GM21737 (cell line): ENCODE results near the gene TRIM40.

Source experiments
- ATAC-seq: cut with Tn5 transposase; IDR thresholded peaks from one replicate; pipeline ENCODE4 v1.9.1; 2021; ENCODE audit warnings: mild to moderate bottlenecking, moderate library complexity; ENCODE audit not compliant: unreplicated experiment

The TRIM40 gene

DNA sequence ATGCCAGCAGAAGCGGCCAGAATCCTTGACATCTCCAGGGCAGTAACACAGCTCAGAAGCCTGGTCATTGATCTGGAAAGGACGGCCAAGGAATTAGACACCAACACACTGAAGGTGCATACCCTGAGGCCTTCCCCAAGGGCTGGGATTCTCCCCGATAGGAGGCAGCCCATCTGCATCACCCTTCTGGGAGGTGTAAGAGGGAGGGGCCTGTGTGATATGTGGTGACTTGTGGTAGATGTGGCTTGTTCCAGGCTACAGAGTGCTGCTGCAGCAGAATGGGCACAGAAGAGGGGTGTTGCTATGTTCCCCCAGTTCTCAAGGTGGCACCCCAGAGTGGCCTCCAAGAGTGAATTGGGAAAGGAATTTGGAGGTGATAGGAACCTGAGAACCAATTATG is 11.2 kb downstream of the TRIM40 start:
- ATAC-seq: no peak

DNA sequence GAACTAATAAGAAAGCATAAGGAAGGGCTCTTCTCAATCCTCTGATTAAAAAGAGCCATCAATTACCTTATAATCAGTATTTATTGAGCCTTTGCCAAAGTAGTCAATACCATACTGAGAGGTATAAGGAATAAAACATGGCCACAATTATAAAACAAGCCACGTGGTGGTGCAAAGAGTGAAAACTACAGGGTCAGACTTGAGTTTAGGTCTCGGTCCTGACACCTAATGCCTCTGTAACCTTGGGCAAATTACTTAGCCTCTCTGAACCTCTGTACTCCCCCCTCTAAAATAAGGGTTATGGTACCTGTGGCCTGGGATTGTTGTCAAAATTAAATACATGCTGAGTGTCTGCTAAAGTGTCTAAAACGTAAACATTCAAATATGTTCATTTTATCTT is 13.3 kb downstream of the TRIM40 start:
- no peak for ATAC-seq

DNA sequence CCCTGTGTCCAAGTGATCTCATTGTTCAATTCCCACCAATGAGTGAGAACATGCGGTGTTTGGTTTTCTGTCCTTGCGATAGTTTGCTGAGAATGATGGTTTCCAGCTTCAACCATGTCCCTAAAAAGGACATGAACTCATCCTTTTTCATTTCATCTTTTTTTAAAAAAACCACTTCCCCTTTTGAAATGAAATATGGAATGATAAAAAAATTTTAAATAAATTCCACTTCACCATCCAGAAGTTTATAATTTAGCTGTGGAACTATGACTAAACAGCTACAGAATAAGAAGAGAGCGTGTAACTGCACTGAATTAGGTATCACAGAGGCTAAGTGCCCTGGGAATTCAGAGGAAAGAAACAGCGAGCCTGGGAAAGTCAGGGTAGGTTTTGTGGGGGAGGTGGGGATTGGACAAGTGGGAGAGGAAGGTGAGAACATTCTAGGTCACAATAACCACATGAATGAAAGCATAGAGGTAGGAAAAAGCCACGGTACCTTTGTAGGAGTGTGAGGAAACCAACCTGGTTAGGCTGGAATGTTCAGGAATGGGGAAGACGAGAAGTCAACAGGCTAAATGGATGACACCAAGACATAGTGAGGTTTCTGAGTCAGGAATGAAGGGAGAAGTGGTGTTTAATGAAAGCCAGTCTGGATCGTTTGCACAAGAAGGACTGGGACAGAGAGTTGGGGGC is 14.1 kb downstream of the TRIM40 start:
- no peak for ATAC-seq

DNA sequence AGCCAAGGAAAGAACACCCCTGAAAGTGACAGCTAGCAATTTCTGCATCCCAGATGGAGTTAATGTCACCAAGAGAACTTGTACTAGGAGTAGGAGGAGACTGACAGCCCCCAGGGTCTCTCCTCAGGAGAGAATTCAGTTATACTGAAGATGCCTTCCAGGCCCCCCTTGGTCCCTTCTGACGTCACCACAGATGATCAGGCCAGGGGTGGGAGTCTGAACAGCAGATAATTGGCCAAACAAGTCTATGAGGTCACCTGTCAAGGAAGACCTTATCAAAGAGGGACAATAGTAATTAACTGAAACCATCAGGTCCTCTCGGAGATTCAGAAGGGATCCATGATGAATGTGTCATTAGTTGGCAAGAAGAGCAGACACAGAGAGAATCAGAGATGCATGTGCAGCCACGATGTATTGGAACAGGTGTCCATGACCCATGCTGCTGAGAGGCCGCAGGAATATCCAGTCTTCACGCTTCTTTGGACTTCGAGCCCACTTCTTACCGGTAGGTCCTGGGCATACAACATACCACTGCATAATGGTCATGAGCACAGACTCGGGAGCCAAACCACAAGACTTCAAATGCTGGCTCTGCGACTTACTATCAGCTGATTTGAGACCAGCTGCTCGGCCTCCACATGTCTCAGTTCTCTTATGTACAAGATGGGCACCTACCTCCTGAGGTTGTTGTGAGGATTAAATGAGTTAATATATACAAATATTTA is 14.9 kb downstream of the TRIM40 start:
- ATAC-seq: no peak

DNA sequence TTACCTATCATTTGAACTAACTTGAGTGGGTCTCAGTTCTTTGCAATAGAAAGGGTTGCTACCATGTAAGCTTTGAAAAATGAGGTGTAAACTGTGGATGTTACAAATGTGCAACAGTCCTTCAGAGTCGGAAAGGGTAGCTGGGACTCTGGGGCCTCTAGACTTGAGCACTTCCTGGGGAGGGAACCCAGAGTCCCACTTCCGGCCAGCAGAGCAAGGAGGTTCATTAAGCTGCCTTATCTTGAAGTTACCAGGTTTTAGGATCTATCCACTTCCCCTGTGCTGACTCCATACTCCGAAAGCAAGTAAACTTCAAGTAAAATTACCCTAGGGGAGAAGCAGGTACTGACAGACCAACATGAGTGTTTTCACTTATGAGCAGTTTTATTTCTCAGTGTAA is 15.6 kb downstream of the TRIM40 start:
- ATAC-seq: no peak

DNA sequence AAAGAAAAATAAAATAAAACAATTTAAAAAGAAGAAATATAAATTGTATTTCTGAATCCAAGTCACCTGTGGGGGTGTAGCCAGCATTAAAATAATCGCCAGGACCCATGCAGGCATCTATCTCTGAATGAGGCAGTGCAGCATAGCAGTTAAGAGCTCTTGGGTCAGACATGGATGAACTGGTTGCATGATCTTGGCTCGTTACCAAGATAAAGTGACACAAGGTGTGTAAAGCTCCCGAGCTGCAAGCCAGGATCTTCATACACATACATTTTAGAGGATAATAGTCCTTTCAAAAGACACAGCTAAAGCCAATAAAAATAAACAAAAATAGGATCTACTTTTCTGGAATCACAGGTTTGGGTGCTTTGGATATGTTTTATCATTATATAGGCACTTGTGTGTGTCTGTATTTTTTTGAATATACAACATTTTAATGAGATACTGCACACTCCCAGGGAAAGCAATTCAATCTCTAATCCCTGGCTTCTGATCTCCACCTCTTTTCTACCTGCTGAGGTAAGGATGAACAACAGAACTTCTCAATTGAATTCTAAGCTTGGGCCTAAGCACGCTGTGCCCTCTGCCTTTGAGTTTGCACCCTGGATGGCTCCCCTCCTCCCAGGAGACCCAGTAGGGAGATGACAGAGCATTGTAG is 16.2 kb downstream of the TRIM40 start:
- ATAC-seq: no peak

- no peak for ATAC-seq
Observed at GRCh38 chr6:30152910-30153610, 17.1 kb downstream of the TRIM40 start.

- no peak for ATAC-seq
Observed at GRCh38 chr6:30154061-30154460, 18.1 kb downstream of the TRIM40 start.

DNA sequence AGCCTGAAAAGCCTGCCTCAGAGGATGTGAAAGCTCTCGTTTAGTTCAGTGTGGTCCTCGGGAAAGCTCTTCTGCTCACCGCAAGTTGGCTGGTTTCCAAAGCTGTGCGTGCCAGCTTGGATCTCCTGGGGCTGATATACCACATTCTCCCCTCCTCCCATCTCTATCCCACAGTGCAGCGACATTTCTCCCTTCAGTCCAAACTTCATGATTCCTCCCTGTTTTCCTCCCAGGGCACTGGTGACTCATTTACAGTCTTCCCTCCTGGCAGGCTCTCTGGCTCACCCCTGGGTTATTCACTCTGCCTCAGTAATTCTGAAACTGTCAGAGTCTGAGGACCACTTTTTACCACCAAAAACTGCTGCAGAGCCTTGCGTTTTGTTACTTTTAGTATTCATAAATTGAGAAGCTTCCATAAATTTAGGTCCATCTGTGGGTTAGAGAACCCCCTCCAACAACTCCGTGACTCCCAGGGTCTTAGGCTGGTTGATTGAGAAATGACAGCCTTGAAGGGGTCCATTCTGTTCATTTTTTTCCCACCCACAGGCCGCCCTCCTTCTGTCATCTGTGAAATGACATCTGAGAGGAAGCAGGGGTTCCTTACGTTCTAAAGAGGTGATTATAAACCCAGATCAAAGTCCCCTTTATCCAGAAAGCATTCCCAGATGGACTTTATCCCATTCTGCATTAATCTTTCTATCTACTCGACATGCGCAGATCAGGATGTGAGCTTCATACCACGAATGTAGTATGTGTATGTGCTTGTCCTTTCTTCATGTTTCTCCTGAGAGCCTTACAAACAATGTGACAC is 19.0 kb downstream of the TRIM40 start:
- ATAC-seq: no peak

DNA sequence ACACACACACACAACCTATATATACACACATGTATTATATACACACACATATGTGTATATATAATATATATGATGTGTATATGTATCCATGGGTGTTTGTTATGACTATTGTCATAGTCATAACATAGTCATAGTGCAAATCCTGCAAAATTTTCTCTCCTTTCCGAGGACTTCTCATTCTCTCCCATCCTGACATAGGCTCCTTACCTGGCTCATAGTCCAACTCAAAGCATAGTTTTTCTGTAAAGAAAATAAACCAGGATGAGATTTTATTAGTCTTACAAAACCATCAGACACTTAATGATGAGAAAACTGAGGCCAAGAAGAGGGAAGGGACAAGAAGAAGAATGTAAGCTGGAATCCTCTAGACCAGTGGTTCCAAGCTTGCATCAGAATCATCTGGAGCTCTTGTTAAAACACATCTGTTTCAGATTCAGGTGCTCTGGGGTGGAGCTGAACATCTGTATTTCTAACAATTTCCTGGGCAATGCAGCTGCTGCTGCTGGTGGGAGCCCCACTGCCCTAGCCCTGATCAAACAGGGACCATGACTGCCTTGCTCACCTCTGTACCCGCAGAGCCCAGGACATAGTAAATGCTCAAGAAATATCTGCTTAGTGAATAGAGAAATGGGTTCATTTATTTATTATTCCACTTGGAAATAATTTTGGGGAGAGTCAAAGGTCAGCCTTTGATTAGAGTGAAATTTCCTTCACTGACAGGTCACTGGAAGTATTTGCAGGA is 19.8 kb downstream of the TRIM40 start:
- no peak for ATAC-seq

- no peak for ATAC-seq
Observed at GRCh38 chr6:30156262-30156599, 20.3 kb downstream of the TRIM40 start.

GRCh38 chr6:30156774-30157173 is 20.8 kb downstream of the TRIM40 start:
- no peak for ATAC-seq

DNA sequence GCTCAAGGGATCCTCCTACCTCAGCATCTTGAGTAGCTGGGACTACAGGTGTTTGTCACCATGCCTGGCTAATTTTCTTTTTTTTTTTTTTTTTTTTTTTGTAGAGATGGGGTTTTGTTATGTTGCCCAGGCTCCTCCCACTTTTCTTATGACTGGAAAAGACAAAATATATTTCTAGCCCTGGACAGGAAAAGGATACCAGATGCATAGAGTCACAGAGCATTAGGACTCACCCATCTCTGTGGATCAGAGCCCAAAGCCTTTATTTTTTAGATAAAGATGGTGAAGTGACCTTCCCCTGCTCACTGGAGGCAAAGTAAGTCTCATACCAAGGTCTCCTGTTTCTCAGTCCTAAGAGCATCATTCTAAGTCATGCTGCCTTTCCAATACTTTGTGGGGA is 21.6 kb downstream of the TRIM40 start:
- ATAC-seq: no peak

GRCh38 chr6:30157999-30158398 is 22.1 kb downstream of the TRIM40 start:
- ATAC-seq: no peak

DNA sequence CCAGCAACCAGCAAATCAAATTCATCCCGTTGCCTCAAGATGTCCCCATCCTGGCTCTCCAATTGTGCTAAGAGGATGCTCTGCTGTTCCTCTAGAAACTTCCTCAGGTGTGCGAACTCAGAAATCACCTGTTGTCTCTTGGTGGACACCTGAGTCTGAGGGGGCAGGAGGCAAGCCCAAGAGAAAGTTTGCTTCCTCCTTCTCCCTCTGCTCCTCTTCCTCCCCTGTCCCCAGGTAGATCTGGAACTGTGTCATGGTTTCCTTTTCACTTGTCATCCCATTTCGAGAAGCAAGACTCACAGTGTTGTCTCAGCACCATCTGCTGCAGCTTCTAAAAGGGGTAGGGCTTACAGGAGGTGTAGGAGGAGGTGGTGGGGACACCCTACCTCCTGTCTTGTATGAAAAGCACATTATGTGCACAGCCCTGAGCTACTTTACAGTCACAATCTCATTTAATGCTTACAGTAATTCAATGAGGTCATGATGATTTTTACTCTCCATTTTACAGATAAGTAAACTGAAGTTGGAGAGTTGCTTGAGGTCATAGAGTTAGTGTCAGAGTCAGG is 22.6 kb downstream of the TRIM40 start:
- no peak for ATAC-seq

- ATAC-seq: no peak
Observed at GRCh38 chr6:30160008-30160784, 24.3 kb downstream of the TRIM40 start.

- ATAC-seq: no peak
Observed at GRCh38 chr6:30160785-30161531, 25.0 kb downstream of the TRIM40 start, which contains the start of gene TRIM10. TSS of gene TRIM10 (minus strand) at chr6:30161211. CDS start at chr6:30160858, 353 bp downstream.
